ENCODE results near the gene ABHD17A. TPM values are rescaled to one million over a fixed set of nuclear protein-coding genes. Genes with fewer than 3 reads are reported as not detected.

The ABHD17A gene
- total RNA-seq, 1 experiment from 2014 or later = 47.5 TPM

DNA sequence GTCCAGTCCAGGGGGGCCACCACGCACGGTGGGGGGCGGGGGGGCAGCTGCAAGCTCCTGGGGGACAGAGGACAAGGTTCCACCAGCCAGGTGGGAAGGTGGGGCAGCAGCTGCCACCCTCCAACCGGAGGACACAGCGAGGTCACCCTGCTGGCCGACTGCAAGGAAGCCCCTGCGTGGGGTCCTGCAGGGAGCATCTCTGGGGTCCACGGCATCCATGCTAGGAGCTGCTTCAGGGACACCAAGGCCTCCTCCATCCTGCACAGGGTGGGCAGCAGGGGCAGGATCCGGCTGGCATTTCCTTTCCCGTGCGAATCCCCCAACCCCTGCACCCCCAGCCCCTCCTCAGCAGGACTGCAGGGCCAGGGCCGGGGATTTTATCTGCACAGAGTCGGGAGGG lies 13.7 kb downstream of the ABHD17A start:
- H3T11ph ChIP-seq (ENCODE audit: low read length) = no peak overlapping the region
- H3K27ac Mint-ChIP-seq = no peak overlapping the region
- no peak overlapping the region for H2BK5ac ChIP-seq (ENCODE audit: insufficient read length, low read length)

More for the DNA sequence above, 13.7 kb downstream of the ABHD17A start:
- Histone ChIP-seq H3K9ac (ENCODE audit: extremely low read depth, insufficient read length, low read length) (no peak overlapping the region), H4K8ac (replicated peaks; ENCODE audit: insufficient read length, low read depth, low read length) (no peak overlapping the region), H3K79me2 (ENCODE audit: insufficient read depth, low read length) (peaks cover 9% of the 10 kb centered on the region; the same call in 1 of the 2 replicates), H3K4me1 (ENCODE audit: insufficient read depth, low read length) (no peaks in the 10 kb centered on the region; the same call in 1 of the 2 replicates), H3K9me3 (ENCODE audit: control insufficient read depth, low read depth, low read length) (no peaks in the 10 kb centered on the region), H4K20me1 (ENCODE audit: control insufficient read depth, insufficient read depth, insufficient read length) (no peaks in the 10 kb centered on the region), H3K4ac (ENCODE audit: low read depth, low read length) (no peak overlapping the region), H3K79me1 (ENCODE audit: insufficient read depth, low read depth, low read length, poor library complexity, severe bottlenecking) (peaks cover 10% of the 10 kb centered on the region), H3K14ac (ENCODE audit: insufficient read depth, low read length) (no peak overlapping the region), H3K27me3 (ENCODE audit: insufficient read depth, low read length) (no peaks in the 10 kb centered on the region), H2BK12ac (ENCODE audit: insufficient read length, low read depth, low read length) (no peak overlapping the region), H4K5ac (ENCODE audit: insufficient read length, low read depth, low read length) (no peak overlapping the region), H3K23ac (ENCODE audit: insufficient read length, low read depth, low read length) (no peak overlapping the region), H2BK120ac (ENCODE audit: low read depth, low read length, poor library complexity, severe bottlenecking) (no peak overlapping the region), H2AK5ac (ENCODE audit: insufficient read length, low read length) (no peak overlapping the region), H2AFZ (ENCODE audit: low read length) (no peak overlapping the region), H3K27ac (ENCODE audit: insufficient read length, low read depth, low read length) (no peak overlapping the region), H3K18ac (ENCODE audit: insufficient read length, low read depth, low read length) (no peak overlapping the region), H3K4me2 (ENCODE audit: insufficient read depth, insufficient read length, low read length) (no peak overlapping the region), H4K91ac (ENCODE audit: insufficient read length, low read depth, low read length) (no peak overlapping the region), H3K23me2 (ENCODE audit: insufficient read length, low read depth, low read length, poor library complexity, severe bottlenecking) (peaks cover 19% of the 10 kb centered on the region), H2BK20ac (ENCODE audit: low read depth, low read length, poor library complexity, severe bottlenecking) (no peak overlapping the region), H3K56ac (ENCODE audit: insufficient read length, low read depth, low read length) (no peak overlapping the region), H2BK15ac (ENCODE audit: low read depth, low read length) (no peak overlapping the region)
- H3K9me3 Mint-ChIP-seq = no peaks in the 10 kb centered on the region
- TF ChIP-seq, protein P1, sequence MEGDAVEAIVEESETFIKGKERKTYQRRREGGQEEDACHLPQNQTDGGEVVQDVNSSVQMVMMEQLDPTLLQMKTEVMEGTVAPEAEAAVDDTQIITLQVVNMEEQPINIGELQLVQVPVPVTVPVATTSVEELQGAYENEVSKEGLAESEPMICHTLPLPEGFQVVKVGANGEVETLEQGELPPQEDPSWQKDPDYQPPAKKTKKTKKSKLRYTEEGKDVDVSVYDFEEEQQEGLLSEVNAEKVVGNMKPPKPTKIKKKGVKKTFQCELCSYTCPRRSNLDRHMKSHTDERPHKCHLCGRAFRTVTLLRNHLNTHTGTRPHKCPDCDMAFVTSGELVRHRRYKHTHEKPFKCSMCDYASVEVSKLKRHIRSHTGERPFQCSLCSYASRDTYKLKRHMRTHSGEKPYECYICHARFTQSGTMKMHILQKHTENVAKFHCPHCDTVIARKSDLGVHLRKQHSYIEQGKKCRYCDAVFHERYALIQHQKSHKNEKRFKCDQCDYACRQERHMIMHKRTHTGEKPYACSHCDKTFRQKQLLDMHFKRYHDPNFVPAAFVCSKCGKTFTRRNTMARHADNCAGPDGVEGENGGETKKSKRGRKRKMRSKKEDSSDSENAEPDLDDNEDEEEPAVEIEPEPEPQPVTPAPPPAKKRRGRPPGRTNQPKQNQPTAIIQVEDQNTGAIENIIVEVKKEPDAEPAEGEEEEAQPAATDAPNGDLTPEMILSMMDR (conservative IDR thresholded peaks at IDR 0.05) = no peak
- no peaks in the 10 kb centered on the region for H3K27me3 Mint-ChIP-seq (ENCODE audit: low read depth)
- WGBS (ENCODE audit: extremely low coverage, insufficient read length, low lambda C conversion rate) = no CpG with 5 or more reads among the region's 13 CpGs
- peak; percentile 19 for DNase-seq
- peaks cover 14 to 15% of the 10 kb centered on the region in 2 experiments for H3K4me1 Mint-ChIP-seq
- H3K36me3 Mint-ChIP-seq (ENCODE audit: insufficient read depth in 1 of 3, low read depth in 3 of 3) = peaks cover 0 to 12% (median 2%) of the 10 kb centered on the region in 3 experiments; a peak in 3 of 7 replicates
- H3K4me3 Mint-ChIP-seq = no peak overlapping the region
